ENCODE results near the gene SP7. TPM values are rescaled to one million over a fixed set of nuclear protein-coding genes. Genes with fewer than 3 reads are reported as not detected.

Gene SP7
- total and polyA plus RNA-seq, 10 of the 15 experiments (the other 5 are each of a cell fraction or from before 2014, with no cell fraction given), result 0.05 to 0.11 TPM; not detected in 8

DNA sequence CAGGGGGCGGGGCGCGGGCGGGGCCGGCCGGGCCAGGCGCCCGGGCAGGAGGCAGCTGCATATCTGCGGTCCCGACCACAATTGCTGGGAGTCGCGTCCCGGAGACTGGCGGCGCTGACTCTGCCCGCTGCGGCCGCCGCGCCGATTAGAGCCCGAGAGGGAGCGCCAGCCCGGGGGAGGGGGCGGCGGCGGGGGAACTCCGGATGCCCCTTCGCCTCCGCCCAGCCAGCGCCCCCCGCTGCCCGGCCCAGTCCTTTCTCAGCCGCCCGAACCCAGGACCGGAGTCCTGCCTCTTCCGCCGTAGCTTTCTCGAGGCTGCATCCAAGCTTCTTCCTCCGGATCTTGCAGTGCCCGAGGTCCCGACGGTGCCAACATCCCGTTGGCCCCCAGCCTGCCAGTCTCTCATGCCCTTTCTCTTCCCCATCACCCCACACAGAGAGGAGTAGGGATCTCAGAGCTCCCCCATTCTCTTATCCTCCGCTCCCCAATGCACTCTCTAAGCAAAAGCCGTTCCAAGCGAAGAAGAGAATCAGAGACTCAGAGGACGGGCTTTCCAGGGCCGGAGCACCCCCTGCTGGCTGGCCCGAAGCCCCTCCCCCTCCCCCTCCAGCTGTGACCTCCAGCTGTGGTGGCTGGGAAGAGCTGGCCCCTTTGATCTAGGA, 8.8 kb upstream of the SP7 start (continued):
- TF ChIP-seq, protein P1, sequence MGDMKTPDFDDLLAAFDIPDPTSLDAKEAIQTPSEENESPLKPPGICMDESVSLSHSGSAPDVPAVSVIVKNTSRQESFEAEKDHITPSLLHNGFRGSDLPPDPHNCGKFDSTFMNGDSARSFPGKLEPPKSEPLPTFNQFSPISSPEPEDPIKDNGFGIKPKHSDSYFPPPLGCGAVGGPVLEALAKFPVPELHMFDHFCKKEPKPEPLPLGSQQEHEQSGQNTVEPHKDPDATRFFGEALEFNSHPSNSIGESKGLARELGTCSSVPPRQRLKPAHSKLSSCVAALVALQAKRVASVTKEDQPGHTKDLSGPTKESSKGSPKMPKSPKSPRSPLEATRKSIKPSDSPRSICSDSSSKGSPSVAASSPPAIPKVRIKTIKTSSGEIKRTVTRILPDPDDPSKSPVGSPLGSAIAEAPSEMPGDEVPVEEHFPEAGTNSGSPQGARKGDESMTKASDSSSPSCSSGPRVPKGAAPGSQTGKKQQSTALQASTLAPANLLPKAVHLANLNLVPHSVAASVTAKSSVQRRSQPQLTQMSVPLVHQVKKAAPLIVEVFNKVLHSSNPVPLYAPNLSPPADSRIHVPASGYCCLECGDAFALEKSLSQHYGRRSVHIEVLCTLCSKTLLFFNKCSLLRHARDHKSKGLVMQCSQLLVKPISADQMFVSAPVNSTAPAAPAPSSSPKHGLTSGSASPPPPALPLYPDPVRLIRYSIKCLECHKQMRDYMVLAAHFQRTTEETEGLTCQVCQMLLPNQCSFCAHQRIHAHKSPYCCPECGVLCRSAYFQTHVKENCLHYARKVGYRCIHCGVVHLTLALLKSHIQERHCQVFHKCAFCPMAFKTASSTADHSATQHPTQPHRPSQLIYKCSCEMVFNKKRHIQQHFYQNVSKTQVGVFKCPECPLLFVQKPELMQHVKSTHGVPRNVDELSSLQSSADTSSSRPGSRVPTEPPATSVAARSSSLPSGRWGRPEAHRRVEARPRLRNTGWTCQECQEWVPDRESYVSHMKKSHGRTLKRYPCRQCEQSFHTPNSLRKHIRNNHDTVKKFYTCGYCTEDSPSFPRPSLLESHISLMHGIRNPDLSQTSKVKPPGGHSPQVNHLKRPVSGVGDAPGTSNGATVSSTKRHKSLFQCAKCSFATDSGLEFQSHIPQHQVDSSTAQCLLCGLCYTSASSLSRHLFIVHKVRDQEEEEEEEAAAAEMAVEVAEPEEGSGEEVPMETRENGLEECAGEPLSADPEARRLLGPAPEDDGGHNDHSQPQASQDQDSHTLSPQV (IDR thresholded peaks at IDR 0.05), result 0 out of 2 replicates have a peak, but pooled peaks have one; percentile 35
- TF ChIP-seq, protein P2, sequence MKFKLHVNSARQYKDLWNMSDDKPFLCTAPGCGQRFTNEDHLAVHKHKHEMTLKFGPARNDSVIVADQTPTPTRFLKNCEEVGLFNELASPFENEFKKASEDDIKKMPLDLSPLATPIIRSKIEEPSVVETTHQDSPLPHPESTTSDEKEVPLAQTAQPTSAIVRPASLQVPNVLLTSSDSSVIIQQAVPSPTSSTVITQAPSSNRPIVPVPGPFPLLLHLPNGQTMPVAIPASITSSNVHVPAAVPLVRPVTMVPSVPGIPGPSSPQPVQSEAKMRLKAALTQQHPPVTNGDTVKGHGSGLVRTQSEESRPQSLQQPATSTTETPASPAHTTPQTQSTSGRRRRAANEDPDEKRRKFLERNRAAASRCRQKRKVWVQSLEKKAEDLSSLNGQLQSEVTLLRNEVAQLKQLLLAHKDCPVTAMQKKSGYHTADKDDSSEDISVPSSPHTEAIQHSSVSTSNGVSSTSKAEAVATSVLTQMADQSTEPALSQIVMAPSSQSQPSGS (IDR thresholded peaks at IDR 0.05; ENCODE audit: low read length), result no peak
- TF ChIP-seq KLF5 (IDR thresholded peaks at IDR 0.05; ENCODE audit: partially characterized antibody) (no peak), IKZF2 (IDR thresholded peaks at IDR 0.05) (peak; percentile 52 to 59), NFXL1 (IDR thresholded peaks at IDR 0.05; ENCODE audit: borderline replicate concordance) (no peak), RB1 (IDR thresholded peaks at IDR 0.05; ENCODE audit: borderline replicate concordance) (no peak), IRF4 (IDR thresholded peaks at IDR 0.05; ENCODE audit: low read depth, low read length) (no peak), MTA3 (IDR thresholded peaks at IDR 0.05; ENCODE audit: borderline replicate concordance, low read length) (no peak), WRNIP1 (IDR thresholded peaks at IDR 0.05; ENCODE audit: borderline replicate concordance, low read depth, low read length) (no peak), JUNB (IDR thresholded peaks at IDR 0.05) (no peak), ZNF24 (IDR thresholded peaks at IDR 0.05) (no peak), KAT2A (conservative IDR thresholded peaks at IDR 0.05; ENCODE audit: control insufficient read depth, low read depth, low read length) (no peak), DPF2 (IDR thresholded peaks at IDR 0.05) (no peak), ZNF217 (IDR thresholded peaks at IDR 0.05) (no peak), SREBF2 (IDR thresholded peaks at IDR 0.05; ENCODE audit: low read length) (no peak), MXI1 (IDR thresholded peaks at IDR 0.05; ENCODE audit: low read depth, low read length) (no peak), RELA (IDR thresholded peaks at IDR 0.05; ENCODE audit: borderline replicate concordance, partially characterized antibody) (no peak), NRF1 (conservative IDR thresholded peaks at IDR 0.05; ENCODE audit: low read depth, low read length) (no peak), ASH2L (IDR thresholded peaks at IDR 0.05; ENCODE audit: borderline replicate concordance, low read depth) (no peak), HDGF (IDR thresholded peaks at IDR 0.05) (0 out of 2 replicates have a peak, but pooled peaks have one; percentile 33), YBX1 (IDR thresholded peaks at IDR 0.05) (no peak), SMAD5 (IDR thresholded peaks at IDR 0.05; ENCODE audit: low read depth) (no peak), POU2F2 (IDR thresholded peaks at IDR 0.05; ENCODE audit: borderline replicate concordance, low read depth, low read length) (no peak), CHD1 (IDR thresholded peaks at IDR 0.05; ENCODE audit: low read depth, low read length) (no peak)
- TF ChIP-seq, protein P3, sequence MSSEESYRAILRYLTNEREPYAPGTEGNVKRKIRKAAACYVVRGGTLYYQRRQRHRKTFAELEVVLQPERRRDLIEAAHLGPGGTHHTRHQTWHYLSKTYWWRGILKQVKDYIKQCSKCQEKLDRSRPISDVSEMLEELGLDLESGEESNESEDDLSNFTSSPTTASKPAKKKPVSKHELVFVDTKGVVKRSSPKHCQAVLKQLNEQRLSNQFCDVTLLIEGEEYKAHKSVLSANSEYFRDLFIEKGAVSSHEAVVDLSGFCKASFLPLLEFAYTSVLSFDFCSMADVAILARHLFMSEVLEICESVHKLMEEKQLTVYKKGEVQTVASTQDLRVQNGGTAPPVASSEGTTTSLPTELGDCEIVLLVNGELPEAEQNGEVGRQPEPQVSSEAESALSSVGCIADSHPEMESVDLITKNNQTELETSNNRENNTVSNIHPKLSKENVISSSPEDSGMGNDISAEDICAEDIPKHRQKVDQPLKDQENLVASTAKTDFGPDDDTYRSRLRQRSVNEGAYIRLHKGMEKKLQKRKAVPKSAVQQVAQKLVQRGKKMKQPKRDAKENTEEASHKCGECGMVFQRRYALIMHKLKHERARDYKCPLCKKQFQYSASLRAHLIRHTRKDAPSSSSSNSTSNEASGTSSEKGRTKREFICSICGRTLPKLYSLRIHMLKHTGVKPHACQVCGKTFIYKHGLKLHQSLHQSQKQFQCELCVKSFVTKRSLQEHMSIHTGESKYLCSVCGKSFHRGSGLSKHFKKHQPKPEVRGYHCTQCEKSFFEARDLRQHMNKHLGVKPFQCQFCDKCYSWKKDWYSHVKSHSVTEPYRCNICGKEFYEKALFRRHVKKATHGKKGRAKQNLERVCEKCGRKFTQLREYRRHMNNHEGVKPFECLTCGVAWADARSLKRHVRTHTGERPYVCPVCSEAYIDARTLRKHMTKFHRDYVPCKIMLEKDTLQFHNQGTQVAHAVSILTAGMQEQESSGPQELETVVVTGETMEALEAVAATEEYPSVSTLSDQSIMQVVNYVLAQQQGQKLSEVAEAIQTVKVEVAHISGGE (CRISPR knock-in tag; IDR thresholded peaks at IDR 0.05), result no peak
